Peyer's patch (tissue), 4 donors: ENCODE data around the gene ACSL1.

ENCODE experiments used
- CTCF ChIP-seq, 6 experiments: fragments of 450-650 bp in 4 of 6; fragments of 200-600 bp in 2 of 6; sonication (generic) in 1 of 6; IDR thresholded peaks; one replicate each; pipeline ENCODE4 v1.5.1; 2017 to 2019; ENCODE audit warnings: antibody characterized with exemption in 6 of 6, mild to moderate bottlenecking in 3 of 6, moderate library complexity in 1 of 6
- POLR2A ChIP-seq, 2 donors: fragments of 450-650 bp; IDR thresholded peaks; one replicate each; pipeline ENCODE4 v1.5.1; 2017; ENCODE audit warnings: antibody characterized with exemption in 2 of 2, mild to moderate bottlenecking in 2 of 2, moderate library complexity in 2 of 2

GRCh38 chr4:184808713-184809050 lies 17.1 kb downstream of the ACSL1 start:
- no peak for TF ChIP-seq CTCF (IDR thresholded peaks at IDR 0.05)
- TF ChIP-seq POLR2A (IDR thresholded peaks at IDR 0.05) = no peak
